ENCODE data around the gene S100A6. TPM values are rescaled to one million over a fixed set of nuclear protein-coding genes. Genes with fewer than 3 reads are reported as not detected.

The S100A6 gene
- total and polyA plus RNA-seq, 4 donors, result 5.7 to 124 (median 28.7) TPM

- DNase-seq (ENCODE audit: low spot score), result no peak
- TF ChIP-seq JUND (IDR thresholded peaks at IDR 0.05) (no peak), GABPA (IDR thresholded peaks at IDR 0.05 in 1 of 2, conservative IDR thresholded peaks at IDR 0.05 in 1 of 2) (no peak), ATF3 (IDR thresholded peaks at IDR 0.05) (no peak), ZBTB33 (IDR thresholded peaks at IDR 0.05) (no peak), EGR1 (IDR thresholded peaks at IDR 0.05; ENCODE audit: low read depth in 2 of 2) (no peak), CTCF (IDR thresholded peaks at IDR 0.05; ENCODE audit: low read depth, low read length, missing input control) (no peak)
- Histone ChIP-seq H3K9me3 (ENCODE audit: control insufficient read depth in 4 of 4, low read length in 3 of 4) (no peaks in the 10 kb centered on the region), H3K27me3 (ENCODE audit: control insufficient read depth in 4 of 4, insufficient read depth in 4 of 4, low read length in 3 of 4) (no peaks in the 10 kb centered on the region), H3K4me1 (ENCODE audit: control insufficient read depth in 4 of 4, insufficient read depth in 4 of 4, low read length in 3 of 4) (peaks cover 0 to 9% (median 4%) of the 10 kb centered on the region in 4 donors), H3K4me3 (ENCODE audit: low read depth in 1 of 3, low read length in 3 of 3) (no peak within 1 kb of the TSS), H3K27ac (ENCODE audit: low read depth in 1 of 2, low read length in 2 of 2) (peak within 1 kb of the TSS; percentile 51 to 68), H3K36me3 (ENCODE audit: control insufficient read depth in 4 of 4, insufficient read depth in 3 of 4, low read depth in 1 of 4, low read length in 3 of 4) (no peaks in the 10 kb centered on the region), H3K9ac (ENCODE audit: low read depth in 1 of 2, low read length in 2 of 2) (no peak within 1 kb of the TSS)
- 65% methylated on average over 8 of the region's 8 CpGs for WGBS
Observed at GRCh38 chr1:153565529-153566374, 30.0 kb upstream of the S100A6 start, which contains the start of gene S100A2. Gene S100A2, minus strand, starts transcription at chr1:153565844. Its CDS starts 1,967 bp downstream, at chr1:153563877.

GRCh38 chr1:153563991-153564390 lies 28.2 kb upstream of the S100A6 start:
- no peaks in the 10 kb centered on the region for H3K27me3 ChIP-seq (ENCODE audit: control insufficient read depth in 4 of 4, insufficient read depth in 4 of 4, low read length in 3 of 4)
- H3K4me1 ChIP-seq (ENCODE audit: control insufficient read depth in 4 of 4, insufficient read depth in 4 of 4, low read length in 3 of 4), result peaks cover 0 to 9% (median 4%) of the 10 kb centered on the region in 4 donors
- H3K9ac ChIP-seq (ENCODE audit: low read depth in 1 of 2, low read length in 2 of 2), result no peak overlapping the region
- no peak overlapping the region for H3K4me3 ChIP-seq (ENCODE audit: low read depth in 1 of 3, low read length in 3 of 3)
- TF ChIP-seq EGR1 (IDR thresholded peaks at IDR 0.05; ENCODE audit: low read depth in 2 of 2) (no peak), RXRA (IDR thresholded peaks at IDR 0.05) (no peak), SP1 (IDR thresholded peaks at IDR 0.05) (no peak), FOXA1 (IDR thresholded peaks at IDR 0.05) (no peak), RAD21 (IDR thresholded peaks at IDR 0.05) (no peak), NR2F2 (IDR thresholded peaks at IDR 0.05) (no peak), MAX (IDR thresholded peaks at IDR 0.05) (no peak), REST (IDR thresholded peaks at IDR 0.05) (no peak), JUND (IDR thresholded peaks at IDR 0.05) (no peak), FOXA2 (IDR thresholded peaks at IDR 0.05) (no peak), GABPA (IDR thresholded peaks at IDR 0.05 in 1 of 2, conservative IDR thresholded peaks at IDR 0.05 in 1 of 2) (no peak), TAF1 (conservative IDR thresholded peaks at IDR 0.05) (no peak)
- H3K36me3 ChIP-seq (ENCODE audit: control insufficient read depth in 4 of 4, insufficient read depth in 3 of 4, low read depth in 1 of 4, low read length in 3 of 4), result no peaks in the 10 kb centered on the region
- H3K27ac ChIP-seq (ENCODE audit: low read depth in 1 of 2, low read length in 2 of 2), result no peak overlapping the region
- no peaks in the 10 kb centered on the region for H3K9me3 ChIP-seq (ENCODE audit: control insufficient read depth in 4 of 4, low read length in 3 of 4)
- no peak for DNase-seq (ENCODE audit: low spot score)
- WGBS, result 96% methylated on average over 7 of the region's 7 CpGs

All from liver (tissue), 9 donors.